ENCODE measurements around the gene KIF26A.

Gene KIF26A

GRCh38 chr14:104107611-104108569 is 30.5 kb upstream of the KIF26A start:
- DNase-seq (ENCODE audit: low spot score): no peak
- TF ChIP-seq CTCF (IDR thresholded peaks at IDR 0.05; ENCODE audit: extremely low read depth, missing control alignments): no peak

- TF ChIP-seq CTCF (IDR thresholded peaks at IDR 0.05; ENCODE audit: extremely low read depth, missing control alignments): no peak
- no peak for DNase-seq (ENCODE audit: low spot score)
These were observed 29.5 kb upstream of the KIF26A start for GRCh38 chr14:104108570-104109541.

DNA sequence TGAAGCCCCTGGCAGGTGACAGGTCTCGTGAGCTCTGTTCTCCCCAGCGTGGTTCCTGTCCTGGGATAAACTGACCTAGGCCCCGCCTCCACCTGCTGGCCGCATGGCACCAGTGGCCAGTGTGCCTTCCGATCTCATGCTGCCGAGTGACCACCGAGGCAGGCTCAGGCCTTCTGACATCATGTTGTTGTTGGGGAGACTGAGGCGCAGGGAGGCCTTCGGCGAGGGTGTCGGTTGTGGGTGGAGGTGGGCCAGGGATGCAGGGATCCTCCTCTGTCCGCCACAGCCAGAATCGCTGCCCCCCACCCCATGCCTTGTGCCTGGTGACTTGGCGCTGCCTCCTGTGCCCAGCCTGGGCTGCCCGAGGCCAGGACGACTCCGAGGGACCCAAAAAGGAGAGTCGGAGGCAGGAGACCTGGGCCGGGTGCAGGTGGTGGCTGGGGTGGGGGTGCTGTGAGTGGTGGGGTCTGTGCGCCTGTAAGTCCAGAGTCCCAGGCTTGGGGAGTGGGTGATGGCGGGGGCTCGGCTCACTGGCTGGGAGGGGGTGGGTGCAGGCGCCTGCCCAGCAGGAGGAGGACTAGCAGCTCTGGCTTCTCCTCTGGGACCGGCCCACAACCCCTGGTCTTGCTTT is 28.5 kb upstream of the KIF26A start:
- no peak for TF ChIP-seq CTCF (IDR thresholded peaks at IDR 0.05; ENCODE audit: extremely low read depth, missing control alignments)
- no peak for DNase-seq (ENCODE audit: low spot score)

DNA sequence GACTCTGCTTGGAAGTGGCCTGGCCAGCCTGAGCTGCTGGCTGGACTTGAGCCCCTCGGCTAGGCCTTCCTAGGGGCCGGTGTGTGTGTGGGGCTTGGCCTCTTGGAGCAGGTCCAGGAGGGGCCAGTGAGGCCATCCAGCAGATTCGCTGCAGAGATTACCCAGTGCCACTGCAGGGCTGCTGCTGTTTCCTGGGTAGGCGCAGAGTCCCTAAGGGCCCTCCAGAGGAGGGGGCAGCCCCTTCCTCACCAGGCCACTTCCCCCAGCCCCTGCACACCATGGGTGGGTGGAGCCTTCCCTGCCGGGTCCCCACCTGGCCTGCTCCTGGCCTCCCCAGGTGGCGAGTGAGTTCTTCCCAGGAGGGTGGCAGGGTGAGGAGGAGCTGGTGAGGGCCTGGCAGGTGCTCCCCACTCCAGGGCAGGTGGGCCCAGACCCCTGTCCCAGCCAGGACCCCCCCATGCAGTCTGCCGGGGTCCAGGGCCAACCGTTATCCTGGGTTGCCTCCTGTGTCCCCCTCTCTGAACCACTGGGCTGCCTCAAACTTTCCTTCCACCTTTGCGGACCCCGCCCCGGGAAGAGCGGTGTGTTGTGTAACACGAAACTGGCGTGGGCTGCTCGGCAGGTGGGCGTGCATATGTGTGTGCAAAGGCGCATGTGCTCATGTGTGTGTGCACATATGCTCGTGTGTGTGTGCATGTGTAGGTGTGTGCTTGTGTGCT is 27.7 kb upstream of the KIF26A start:
- no peak for TF ChIP-seq CTCF (IDR thresholded peaks at IDR 0.05; ENCODE audit: extremely low read depth, missing control alignments)
- no peak for DNase-seq (ENCODE audit: low spot score)

- no peak for TF ChIP-seq CTCF (IDR thresholded peaks at IDR 0.05; ENCODE audit: extremely low read depth, missing control alignments)
- DNase-seq (ENCODE audit: low spot score): no peak
These were observed 26.9 kb upstream of the KIF26A start for GRCh38 chr14:104111301-104112112.

DNA sequence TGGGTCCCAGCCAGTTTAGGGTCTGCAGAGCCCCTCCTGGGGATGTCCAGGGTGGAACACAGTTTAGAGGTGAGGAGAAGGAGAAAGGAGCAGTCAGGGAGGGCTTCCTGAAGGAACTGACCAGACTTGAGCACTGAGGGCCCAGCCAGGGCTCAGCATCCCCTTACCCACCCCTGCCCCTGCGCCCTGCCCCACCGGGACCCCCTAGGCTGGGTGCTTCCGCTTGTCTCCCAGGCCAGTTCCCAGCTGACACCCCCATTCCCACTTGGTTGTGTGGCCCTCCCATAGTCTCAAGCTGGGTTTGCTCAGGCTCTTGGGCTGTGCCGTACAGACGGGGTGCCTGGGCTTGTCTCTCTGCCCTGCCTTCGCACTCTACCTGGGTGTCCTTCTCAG is 26.3 kb upstream of the KIF26A start:
- DNase-seq (ENCODE audit: low spot score): no peak
- TF ChIP-seq CTCF (IDR thresholded peaks at IDR 0.05; ENCODE audit: extremely low read depth, missing control alignments): no peak
